HCT116 (cell line): ENCODE results near the gene ZNF335. TPM values are rescaled to one million over a fixed set of nuclear protein-coding genes. Genes with fewer than 3 reads are reported as not detected.

Experiments
- ATAC-seq: fragments of 200-7000 bp; cut with Tn5 transposase; 2 replicates; pipeline ENCODE4 v1.9.1; 2020; ENCODE audit warnings: mild to moderate bottlenecking, moderate library complexity
- BruUV-seq: library from RNA; stranded (reverse); fragments of 400-500 nt; replicated peaks from 2 replicates; lab custom pipeline; 2021; lab: Mats Ljungman, UMichigan
- CTCF ChIA-PET: fragments of 300-600 bp; sonication (Branson Sonifier 250); formaldehyde crosslinking; loops from one replicate; lab custom pipeline; 2021; ENCODE audit warnings: antibody characterized with exemption; lab: Charles Lee
- POLR2A ChIA-PET: fragments of 300-600, 350-600 bp; sonication (Branson Sonifier 250); formaldehyde crosslinking; loops from one replicate; lab custom pipeline; 2021; ENCODE audit warnings: antibody characterized with exemption; lab: Charles Lee
- RAD21 ChIA-PET, 2 experiments: fragments of 300-600 bp; sonication (Branson Sonifier 250); formaldehyde crosslinking; loops; one replicate each; lab custom pipeline; 2023; ENCODE audit warnings: low total read pairs in 2 of 2; ENCODE audit not compliant: uncharacterized antibody in 2 of 2, unreplicated experiment in 2 of 2, low non-redundant PET in 1 of 2; lab: Charles Lee
- DNase-seq: peaks from one replicate; pipeline ENCODE4 v3.0.0-alpha.2; 2010; ENCODE audit warnings: low read depth, low spot score
- H2AFZ ChIP-seq: fragments of 200-600 bp; shearing (Covaris generic), sonication (generic); 2 replicates; pipeline ENCODE4 v1.6.1; 2017; ENCODE audit warnings: low read depth, mixed run types, mixed read lengths, antibody characterized with exemption, low read length; ENCODE audit not compliant: poor library complexity, severe bottlenecking
- H3K27ac ChIP-seq: 2 replicates; pipeline ENCODE4 v1.5.1; 2012; ENCODE audit warnings: low read depth, low read length
- H3K27me3 ChIP-seq: fragments of 200-600 bp; sonication (generic); 2 replicates; pipeline ENCODE4 v1.6.1; 2016; ENCODE audit warnings: mixed run types, low read length, mixed read lengths; ENCODE audit not compliant: insufficient read depth
- H3K36me3 ChIP-seq, 2 experiments: fragments of 200-500 bp in 1 of 2; fragments of 200-600 bp in 1 of 2; sonication (Bioruptor generic) in 1 of 2; sonication (generic) in 1 of 2; 2 replicates each; pipeline versions ENCODE4 v1.5.1 to v1.6.1; 2014 to 2016; ENCODE audit warnings: low read length in 2 of 2, inconsistent platforms in 1 of 2, mixed read lengths in 1 of 2, mixed run types in 1 of 2; ENCODE audit not compliant: insufficient read depth in 2 of 2, control insufficient read depth in 1 of 2
- H3K4me1 ChIP-seq, 2 experiments: fragments of 200-600 bp in 1 of 2; sonication (generic) in 1 of 2; 2 replicates each; pipeline versions ENCODE4 v1.5.1 to v1.6.1; 2012 to 2017; ENCODE audit warnings: low read length in 2 of 2, inconsistent platforms in 1 of 2, mild to moderate bottlenecking in 1 of 2, mixed read lengths in 1 of 2, mixed run types in 1 of 2, moderate library complexity in 1 of 2; ENCODE audit not compliant: insufficient read depth in 2 of 2, control insufficient read depth in 1 of 2
- H3K4me2 ChIP-seq: fragments of 200-600 bp; sonication (generic); 2 replicates; pipeline ENCODE4 v1.6.1; 2017; ENCODE audit warnings: mixed run types, low read length, mixed read lengths
- H3K4me3 ChIP-seq, 2 experiments: fragments of 200-600 bp in 1 of 2; sonication (generic) in 1 of 2; replicated peaks in 1 of 2; 2 replicates each; pipeline ENCODE4 v1.5.1; 2011 to 2016; ENCODE audit warnings: low read length in 2 of 2, control low read depth in 1 of 2, low read depth in 1 of 2, mild to moderate bottlenecking in 1 of 2, mixed read lengths in 1 of 2, mixed run types in 1 of 2
- H3K79me2 ChIP-seq: fragments of 200-600 bp; sonication (generic); 2 replicates; pipeline ENCODE4 v1.6.1; 2017; ENCODE audit warnings: mild to moderate bottlenecking, mixed run types, low read length, moderate library complexity, mixed read lengths; ENCODE audit not compliant: insufficient read depth
- H3K9ac ChIP-seq: fragments of 200-600 bp; sonication (generic); 2 replicates; pipeline ENCODE4 v1.6.1; 2016; ENCODE audit warnings: low read length, mixed read lengths
- H3K9me2 ChIP-seq: fragments of 200-600 bp; sonication (generic), shearing (Covaris generic); 2 replicates; pipeline ENCODE4 v1.6.1; 2017; ENCODE audit warnings: mixed run types, mild to moderate bottlenecking, moderate library complexity; ENCODE audit not compliant: insufficient read depth
- H3K9me3 ChIP-seq, 2 experiments: fragments of 200-500 bp in 1 of 2; fragments of 200-600 bp in 1 of 2; sonication (Bioruptor generic) in 1 of 2; sonication (generic) in 1 of 2; 2 replicates each; pipeline ENCODE4 v1.6.1; 2014 to 2017; ENCODE audit warnings: low read length in 2 of 2, mixed read lengths in 2 of 2, inconsistent platforms in 1 of 2, low read depth in 1 of 2, mild to moderate bottlenecking in 1 of 2, mixed run types in 1 of 2, moderate library complexity in 1 of 2; ENCODE audit not compliant: control insufficient read depth in 1 of 2, insufficient read depth in 1 of 2
- H4K20me1 ChIP-seq: fragments of 200-600 bp; sonication (generic), shearing (Covaris generic); 2 replicates; pipeline ENCODE4 v1.6.1; 2017; ENCODE audit warnings: mixed run types, mild to moderate bottlenecking, moderate library complexity; ENCODE audit not compliant: insufficient read depth
- CEBPB ChIP-seq: IDR thresholded peaks from 2 replicates; pipeline ENCODE4 v1.6.1; 2012; ENCODE audit warnings: low read depth
- EGR1 ChIP-seq: IDR thresholded peaks from 2 replicates; pipeline ENCODE4 v1.6.1; 2012; ENCODE audit warnings: low read depth
- EZH2phosphoT487 ChIP-seq: fragments of 200-600 bp; IDR thresholded peaks from 2 replicates; pipeline ENCODE4 v1.6.1; 2018; ENCODE audit warnings: antibody characterized with exemption, borderline replicate concordance
- POLR2AphosphoS5 ChIP-seq: IDR thresholded peaks from 2 replicates; pipeline ENCODE4 v1.6.1; 2011; ENCODE audit warnings: mild to moderate bottlenecking, low read depth, low read length, moderate library complexity
- YY1 ChIP-seq: IDR thresholded peaks from 2 replicates; pipeline ENCODE4 v1.6.1; 2011; ENCODE audit warnings: low read length, low read depth, moderate library complexity, mild to moderate bottlenecking; ENCODE audit not compliant: insufficient replicate concordance; ENCODE audit errors: extremely low read depth
- ZNF274 ChIP-seq: fragments of 200-500 bp; sonication (Bioruptor generic); IDR thresholded peaks from 2 replicates; pipeline ENCODE4 v1.6.1; 2014; ENCODE audit warnings: mild to moderate bottlenecking, low read depth, low read length, inconsistent platforms
- intact Hi-C: fragments of 100-400 bp; cut with micrococcal nuclease; formaldehyde crosslinking; loops from 2 replicates; pipeline ENCODE4 v1.10.0; 2022
- total RNA-seq: library from RNA; stranded (reverse); gene quantifications from one replicate; pipeline ENCODE4 v1.2.1, GENCODE V29; 2021; ENCODE audit not compliant: unreplicated experiment
- TF ChIP-seq, protein P1 (sequence below), 3 experiments: fragments of 200-600 bp in 1 of 3; sonication (generic) in 1 of 3; IDR thresholded peaks in 2 of 3; conservative IDR thresholded peaks in 1 of 3; 2 replicates each; pipeline ENCODE4 v1.5.1; 2012 to 2017; ENCODE audit warnings: low read depth in 2 of 3, low read length in 2 of 3, antibody characterized with exemption in 1 of 3, borderline replicate concordance in 1 of 3, control low read depth in 1 of 3, mild to moderate bottlenecking in 1 of 3, mixed read lengths in 1 of 3, mixed run types in 1 of 3, moderate library complexity in 1 of 3; ENCODE audit not compliant: insufficient read depth in 1 of 3

Gene ZNF335
- total RNA-seq, 1 experiment from 2014 or later, result 20.8 TPM

DNA sequence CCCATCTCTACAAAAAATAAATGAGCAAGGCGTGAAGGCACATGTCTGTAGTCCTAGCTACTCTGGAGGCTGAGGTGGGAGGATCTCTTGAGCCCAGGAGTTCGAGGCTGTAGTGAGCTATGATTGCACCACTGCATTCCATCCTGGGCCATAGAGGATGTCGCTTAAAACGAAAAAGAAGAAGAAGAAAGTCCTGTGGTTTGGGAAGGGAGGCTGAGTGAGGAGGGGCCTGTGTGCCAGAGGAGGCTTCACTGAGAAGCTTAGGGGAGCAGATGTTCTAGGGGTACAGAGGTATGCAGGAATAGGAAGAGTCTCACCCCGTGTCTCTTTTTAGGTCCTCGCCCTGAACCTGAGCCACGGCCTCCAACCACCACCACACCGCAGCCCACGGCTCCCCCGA, 40.9 kb upstream of the ZNF335 start (continued):
- TF ChIP-seq ZNF274 (no peak), POLR2AphosphoS5 (no peak)
- TF ChIP-seq, protein P1, sequence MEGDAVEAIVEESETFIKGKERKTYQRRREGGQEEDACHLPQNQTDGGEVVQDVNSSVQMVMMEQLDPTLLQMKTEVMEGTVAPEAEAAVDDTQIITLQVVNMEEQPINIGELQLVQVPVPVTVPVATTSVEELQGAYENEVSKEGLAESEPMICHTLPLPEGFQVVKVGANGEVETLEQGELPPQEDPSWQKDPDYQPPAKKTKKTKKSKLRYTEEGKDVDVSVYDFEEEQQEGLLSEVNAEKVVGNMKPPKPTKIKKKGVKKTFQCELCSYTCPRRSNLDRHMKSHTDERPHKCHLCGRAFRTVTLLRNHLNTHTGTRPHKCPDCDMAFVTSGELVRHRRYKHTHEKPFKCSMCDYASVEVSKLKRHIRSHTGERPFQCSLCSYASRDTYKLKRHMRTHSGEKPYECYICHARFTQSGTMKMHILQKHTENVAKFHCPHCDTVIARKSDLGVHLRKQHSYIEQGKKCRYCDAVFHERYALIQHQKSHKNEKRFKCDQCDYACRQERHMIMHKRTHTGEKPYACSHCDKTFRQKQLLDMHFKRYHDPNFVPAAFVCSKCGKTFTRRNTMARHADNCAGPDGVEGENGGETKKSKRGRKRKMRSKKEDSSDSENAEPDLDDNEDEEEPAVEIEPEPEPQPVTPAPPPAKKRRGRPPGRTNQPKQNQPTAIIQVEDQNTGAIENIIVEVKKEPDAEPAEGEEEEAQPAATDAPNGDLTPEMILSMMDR (IDR thresholded peaks at IDR 0.05 in 2 of 3, conservative IDR thresholded peaks at IDR 0.05 in 1 of 3; ENCODE audit: borderline replicate concordance in 1 of 3, insufficient read depth in 1 of 3, low read depth in 2 of 3, low read length in 2 of 3), result no peak
- TF ChIP-seq, all 23 proteins: peak for 0

DNA sequence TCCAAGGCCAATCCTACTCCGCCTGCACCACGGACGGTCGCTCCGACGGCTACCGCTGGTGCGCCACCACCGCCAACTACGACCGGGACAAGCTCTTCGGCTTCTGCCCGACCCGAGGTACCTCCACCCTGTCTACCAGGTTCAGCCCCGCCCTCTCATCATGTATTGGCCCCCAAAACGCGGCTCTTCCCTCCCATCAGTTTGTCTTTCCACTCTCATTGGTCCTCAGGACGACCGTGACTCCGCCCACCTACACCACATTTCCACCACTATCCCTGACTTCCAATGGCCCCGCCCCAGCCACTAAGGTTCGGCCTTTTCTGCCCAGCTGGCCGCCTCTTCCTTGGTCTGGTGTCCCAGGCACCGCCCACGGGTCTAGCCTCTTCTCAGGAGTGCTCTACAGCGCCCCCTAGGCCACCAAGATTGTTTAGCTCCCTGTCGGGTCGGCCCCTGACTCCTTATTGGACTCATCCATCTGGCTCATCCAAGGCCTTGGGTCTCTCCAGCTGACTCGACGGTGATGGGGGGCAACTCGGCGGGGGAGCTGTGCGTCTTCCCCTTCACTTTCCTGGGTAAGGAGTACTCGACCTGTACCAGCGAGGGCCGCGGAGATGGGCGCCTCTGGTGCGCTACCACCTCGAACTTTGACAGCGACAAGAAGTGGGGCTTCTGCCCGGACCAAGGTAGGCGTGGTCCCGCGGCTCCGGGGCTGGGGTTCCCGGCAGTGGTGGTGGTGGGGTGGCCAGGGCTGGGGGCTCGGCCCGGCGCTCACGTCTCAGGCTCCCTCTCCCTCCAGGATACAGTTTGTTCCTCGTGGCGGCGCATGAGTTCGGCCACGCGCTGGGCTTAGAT, 39.9 kb upstream of the ZNF335 start:
- RAD21 ChIA-PET, result no interaction called here
- Histone ChIP-seq H3K27me3 (no peaks in the 10 kb centered on the region), H3K4me2 (no peak overlapping the region), H3K4me1 (peaks cover 6 to 22% of the 10 kb centered on the region in 2 experiments; a peak in 3 of 4 replicates), H3K36me3 (no peaks in the 10 kb centered on the region), H4K20me1 (no peaks in the 10 kb centered on the region), H2AFZ (no peak overlapping the region), H3K9me2 (no peaks in the 10 kb centered on the region), H3K79me2 (no peaks in the 10 kb centered on the region), H3K9ac (no peak overlapping the region), H3K27ac (no peak overlapping the region), H3K4me3 (no peak overlapping the region), H3K9me3 (no peaks in the 10 kb centered on the region)
- POLR2A ChIA-PET, result no interaction called here
- DNase-seq (peak; percentile 71), ATAC-seq (peak; percentile 61)
- CTCF ChIA-PET, result interaction anchor here (1.1 to 2.4 kb wide), 3 partner anchors 11 to 42 kb away, joined by 6 to 9 read pairs (median 6); no protein-coding TSS in a partner anchor
- TF ChIP-seq EZH2phosphoT487 (no peak), CEBPB (no peak), EGR1 (peak; percentile 48; the same call in 1 of the 2 replicates), YY1 (no peak)
- TF ChIP-seq, protein P1 (IDR thresholded peaks at IDR 0.05 in 2 of 3, conservative IDR thresholded peaks at IDR 0.05 in 1 of 3; ENCODE audit: borderline replicate concordance in 1 of 3, insufficient read depth in 1 of 3, low read depth in 2 of 3, low read length in 2 of 3), result peak; percentile 39 to 71 (median 59); a peak in 5 of 6 replicates
- BruUV-seq, result no TSS peak
- intact Hi-C loops, result no loop called here
